SU-DHL-6 (cell line): ENCODE measurements around the gene STC2.

Source experiments
- H2AFZ ChIP-seq: fragments of 200-600 bp; sonication (generic); 2 replicates; pipeline ENCODE4 v1.6.1; 2014; ENCODE audit warnings: low read depth, mild to moderate bottlenecking, moderate library complexity, mixed read lengths, antibody characterized with exemption, low read length; ENCODE audit not compliant: severe bottlenecking
- H3F3A ChIP-seq: fragments of 200-600 bp; shearing (Covaris generic); 2 replicates; pipeline ENCODE4 v1.6.0; 2016; ENCODE audit warnings: antibody characterized with exemption, mild to moderate bottlenecking; ENCODE audit not compliant: insufficient read depth
- H3K27ac ChIP-seq: fragments of 200-600 bp; sonication (generic); 2 replicates; pipeline ENCODE4 v1.5.1; 2016; ENCODE audit warnings: low read depth, mild to moderate bottlenecking, low read length, moderate library complexity, mixed read lengths
- H3K27me3 ChIP-seq: fragments of 200-600 bp; sonication (generic), shearing (Covaris generic); 2 replicates; pipeline ENCODE4 v1.6.0; 2014; ENCODE audit warnings: mild to moderate bottlenecking, low read length
- H3K36me3 ChIP-seq: fragments of 200-600 bp; sonication (generic); 2 replicates; pipeline ENCODE4 v1.6.1; 2014; ENCODE audit warnings: mild to moderate bottlenecking, low read length, mixed read lengths
- H3K4me2 ChIP-seq: fragments of 300-600, 200-600 bp; shearing (Covaris generic), sonication (generic); 2 replicates; pipeline ENCODE4 v1.6.0; 2014; ENCODE audit warnings: low read length, low read depth, mild to moderate bottlenecking; ENCODE audit not compliant: poor library complexity, severe bottlenecking
- H3K4me3 ChIP-seq: fragments of 200-600 bp; sonication (generic); 2 replicates; pipeline ENCODE4 v1.5.1; 2014; ENCODE audit warnings: antibody characterized with exemption, low read length, mild to moderate bottlenecking, mixed read lengths; ENCODE audit not compliant: insufficient read depth, poor library complexity, severe bottlenecking
- H3K79me2 ChIP-seq: fragments of 200-600 bp; sonication (generic); 2 replicates; pipeline ENCODE4 v1.6.1; 2014; ENCODE audit warnings: mild to moderate bottlenecking, low read length, moderate library complexity; ENCODE audit not compliant: insufficient read depth
- H3K9ac ChIP-seq: fragments of 200-600 bp; sonication (generic); 2 replicates; pipeline ENCODE4 v1.7.0; 2014; ENCODE audit warnings: mild to moderate bottlenecking, low read length
- H3K9me2 ChIP-seq: fragments of 200-600 bp; sonication (generic); replicated peaks from 2 replicates; pipeline ENCODE4 v1.6.1; 2014; ENCODE audit warnings: low read length; ENCODE audit not compliant: insufficient read depth
- H3K9me3 ChIP-seq: fragments of 200-600 bp; sonication (generic); 2 replicates; pipeline ENCODE4 v1.6.1; 2014; ENCODE audit warnings: low read length, mixed read lengths; ENCODE audit not compliant: insufficient read depth
- H4K20me1 ChIP-seq: fragments of 200-600 bp; sonication (generic); 2 replicates; pipeline ENCODE4 v1.6.1; 2014; ENCODE audit warnings: low read depth, mild to moderate bottlenecking, antibody characterized with exemption, low read length, moderate library complexity, mixed read lengths
- CTCF ChIP-seq: fragments of 200-600 bp; sonication (generic); IDR thresholded peaks from one replicate; pipeline ENCODE4 v1.5.1; 2017; ENCODE audit warnings: antibody characterized with exemption, mild to moderate bottlenecking, low read length, moderate library complexity; ENCODE audit not compliant: insufficient read depth, poor library complexity, severe bottlenecking
- EZH2phosphoT487 ChIP-seq: fragments of 200-600 bp; sonication (generic), shearing (Covaris generic); conservative IDR thresholded peaks from 2 replicates; pipeline ENCODE4 v1.6.1; 2018; ENCODE audit warnings: mild to moderate bottlenecking, antibody characterized with exemption, low read length, moderate library complexity, mixed read lengths

The STC2 gene

GRCh38 chr5:173355561-173355960 is 27.3 kb upstream of the STC2 start:
- Histone ChIP-seq H4K20me1 (no peaks in the 10 kb centered on the region), H3K27ac (no peak overlapping the region), H3K27me3 (no peaks in the 10 kb centered on the region), H3K9me2 (no peaks in the 10 kb centered on the region), H3K9ac (no peak overlapping the region), H3K4me3 (no peak overlapping the region), H2AFZ (no peak overlapping the region), H3K9me3 (no peaks in the 10 kb centered on the region), H3K79me2 (no peaks in the 10 kb centered on the region), H3F3A (no peaks in the 10 kb centered on the region), H3K36me3 (no peaks in the 10 kb centered on the region), H3K4me2 (no peak overlapping the region)
- TF ChIP-seq EZH2phosphoT487 = no peak
- no peak for TF ChIP-seq CTCF

DNA sequence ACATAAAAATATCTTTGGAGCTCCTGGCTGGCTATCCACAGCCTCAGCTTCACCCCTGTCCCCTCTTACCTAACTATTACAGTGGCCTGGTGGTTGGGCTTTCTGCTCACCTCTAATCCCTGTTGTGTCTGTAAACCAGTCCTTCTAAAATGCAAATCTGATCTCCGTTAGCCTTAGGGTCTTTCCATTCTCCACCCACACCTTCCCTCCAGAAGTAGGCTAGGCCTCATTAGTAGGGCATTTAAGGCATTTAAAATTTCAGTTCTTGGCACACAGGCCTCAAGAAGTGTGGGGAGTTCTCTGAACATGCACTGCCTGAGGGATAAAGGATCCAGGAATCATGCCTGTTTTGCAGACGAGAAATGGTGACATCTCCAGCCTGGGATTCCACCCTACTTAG is 26.4 kb upstream of the STC2 start:
- Histone ChIP-seq H3K79me2 (no peaks in the 10 kb centered on the region), H4K20me1 (no peaks in the 10 kb centered on the region), H3K27me3 (no peaks in the 10 kb centered on the region), H3F3A (no peaks in the 10 kb centered on the region), H2AFZ (no peak overlapping the region), H3K4me3 (no peak overlapping the region), H3K4me2 (no peak overlapping the region), H3K9ac (no peak overlapping the region), H3K36me3 (no peaks in the 10 kb centered on the region), H3K27ac (no peak overlapping the region), H3K9me3 (no peaks in the 10 kb centered on the region), H3K9me2 (no peaks in the 10 kb centered on the region)
- TF ChIP-seq EZH2phosphoT487 = no peak
- TF ChIP-seq CTCF = no peak

DNA sequence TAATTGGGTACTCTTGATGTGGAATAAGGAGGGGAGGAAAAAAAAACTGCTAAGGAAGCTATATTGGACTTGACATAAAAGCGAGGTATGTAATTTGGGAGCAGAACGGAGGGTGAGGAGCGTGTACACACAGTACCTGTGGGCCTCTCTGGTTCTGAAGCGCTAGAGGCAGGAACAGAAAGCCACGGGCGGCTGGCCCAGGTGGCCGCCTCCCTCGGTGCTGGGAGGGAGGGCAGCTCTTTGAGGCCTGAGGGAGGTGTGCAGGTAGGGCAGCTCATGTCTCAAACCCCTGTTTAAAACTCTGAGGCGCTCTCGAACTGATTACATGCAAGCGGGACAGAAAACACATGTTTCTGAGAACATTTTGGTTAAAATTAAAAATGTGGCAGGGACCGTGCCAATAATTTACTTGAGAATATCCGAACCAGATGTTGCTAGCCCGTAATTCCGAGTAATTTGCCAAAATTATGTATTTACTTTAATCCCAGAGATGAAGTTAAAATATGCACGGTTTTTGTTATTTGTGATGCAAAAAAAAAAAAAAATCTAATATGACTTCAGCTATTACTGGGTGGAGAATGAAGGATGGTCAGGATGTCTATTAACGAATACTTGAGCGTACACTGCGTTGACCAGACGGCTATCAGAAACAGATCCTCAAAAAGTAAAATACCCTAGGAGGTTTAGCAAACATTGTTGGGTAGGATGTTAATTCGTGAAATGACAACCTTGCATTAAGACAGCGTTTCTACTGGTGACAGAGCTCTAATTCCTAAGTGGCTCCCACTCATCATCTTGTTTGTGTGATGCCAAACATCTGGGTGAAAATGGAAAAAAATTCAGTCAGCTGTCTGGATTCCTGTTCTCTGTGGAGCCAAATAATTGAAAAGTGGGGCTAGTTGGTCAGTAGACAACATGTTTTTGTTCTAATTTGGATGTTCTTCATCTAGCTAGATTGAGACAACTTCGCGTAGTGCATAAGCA is 24.4 kb upstream of the STC2 start:
- H4K20me1 ChIP-seq = no peaks in the 10 kb centered on the region
- H3F3A ChIP-seq = no peaks in the 10 kb centered on the region
- no peaks in the 10 kb centered on the region for H3K9me2 ChIP-seq
- H3K9ac ChIP-seq = no peak overlapping the region
- no peak overlapping the region for H3K4me3 ChIP-seq
- no peak for TF ChIP-seq CTCF
- TF ChIP-seq EZH2phosphoT487 = no peak
- no peaks in the 10 kb centered on the region for H3K9me3 ChIP-seq
- no peaks in the 10 kb centered on the region for H3K36me3 ChIP-seq
- H2AFZ ChIP-seq = no peak overlapping the region
- no peaks in the 10 kb centered on the region for H3K79me2 ChIP-seq
- H3K27ac ChIP-seq = no peak overlapping the region
- no peak overlapping the region for H3K4me2 ChIP-seq
- no peaks in the 10 kb centered on the region for H3K27me3 ChIP-seq
